Measurements from ENCODE around the gene THBS2.
"Not testable (repeated sequence)": the region's sequence is repeated elsewhere in the genome, so short reads cannot be mapped to it uniquely, and the experiment has no call there.

THBS2 gene

GRCh38 chr6:169229615-169230321, 23.9 kb downstream of the THBS2 start:
- no peak for DNase-seq

GRCh38 chr6:169227116-169227515, 26.5 kb downstream of the THBS2 start:
- DNase-seq, result no peak

- DNase-seq, result no peak
These were observed 27.8 kb downstream of the THBS2 start for GRCh38 chr6:169225887-169226286.

GRCh38 chr6:169225131-169225576, 28.5 kb downstream of the THBS2 start:
- DNase-seq, result no peak

- no peak for DNase-seq
These were observed 28.9 kb downstream of the THBS2 start for GRCh38 chr6:169224716-169225115.

GRCh38 chr6:169224185-169224695, 29.4 kb downstream of the THBS2 start:
- DNase-seq, result no peak

GRCh38 chr6:169223006-169223405, 30.6 kb downstream of the THBS2 start:
- DNase-seq, result no peak

GRCh38 chr6:169222126-169222525, 31.5 kb downstream of the THBS2 start:
- DNase-seq, result no peak

GRCh38 chr6:169221264-169221663, 32.4 kb downstream of the THBS2 start:
- DNase-seq, result no peak

GRCh38 chr6:169220068-169220964, 33.3 kb downstream of the THBS2 start:
- DNase-seq, result no peak

- no peak for DNase-seq
These were observed 35.7 kb downstream of the THBS2 start for GRCh38 chr6:169217972-169218371.

GRCh38 chr6:169216830-169217229, 36.8 kb downstream of the THBS2 start:
- DNase-seq, result no peak

GRCh38 chr6:169215201-169215681, 38.4 kb downstream of the THBS2 start:
- no peak for DNase-seq

GRCh38 chr6:169214789-169215188, 38.9 kb downstream of the THBS2 start:
- not testable (repeated sequence) for DNase-seq

GRCh38 chr6:169213814-169214520, 39.7 kb downstream of the THBS2 start:
- DNase-seq, result no peak

- DNase-seq, result peak; percentile 97
These were observed 40.5 kb downstream of the THBS2 start for GRCh38 chr6:169212897-169213813.

GRCh38 chr6:169212436-169212835, 41.2 kb downstream of the THBS2 start:
- DNase-seq, result no peak

- DNase-seq, result no peak
These were observed 41.8 kb downstream of the THBS2 start for GRCh38 chr6:169211881-169212280.

GRCh38 chr6:169210611-169211010, 43.0 kb downstream of the THBS2 start:
- DNase-seq, result no peak

GRCh38 chr6:169208011-169208410, 45.6 kb downstream of the THBS2 start:
- no peak for DNase-seq

GRCh38 chr6:169207482-169207881, 46.2 kb downstream of the THBS2 start:
- no peak for DNase-seq

Measured in NCI-H146 (cell line).